Neural crest cell (in vitro differentiated cells): Measurements from ENCODE around the gene XRCC6. TPM values are rescaled to one million over a fixed set of nuclear protein-coding genes. Genes with fewer than 3 reads are reported as not detected.
"Not testable (repeated sequence)": the region's sequence is repeated elsewhere in the genome, so short reads cannot be mapped to it uniquely, and the experiment has no call there.

Experiments
- DNase-seq: peaks from one replicate; pipeline ENCODE4 v3.0.0; 2021; ENCODE audit warnings: low read depth, mixed read lengths, low spot score
- H3K27ac Mint-ChIP-seq: one replicate; pipeline ENCODE4 v1.8.0; 2021; ENCODE audit warnings: mild to moderate bottlenecking, mixed read lengths; ENCODE audit not compliant: unreplicated experiment
- H3K27me3 Mint-ChIP-seq: 2 replicates; pipeline ENCODE4 v1.8.0; 2021; ENCODE audit warnings: low read depth, mild to moderate bottlenecking, mixed read lengths
- H3K36me3 Mint-ChIP-seq: 2 replicates; pipeline ENCODE4 v1.8.0; 2021; ENCODE audit warnings: low read depth, mild to moderate bottlenecking, mixed read lengths
- H3K4me1 Mint-ChIP-seq: 2 replicates; pipeline ENCODE4 v1.8.0; 2021; ENCODE audit warnings: mixed read lengths
- H3K4me3 Mint-ChIP-seq: one replicate; pipeline ENCODE4 v1.8.0; 2021; ENCODE audit warnings: mild to moderate bottlenecking, mixed read lengths
- H3K9me3 Mint-ChIP-seq: 2 replicates; pipeline ENCODE4 v1.8.0; 2021; ENCODE audit warnings: mixed read lengths
- long read RNA-seq: library from polyadenylated mRNA; unstranded; transcript quantifications from one replicate; pipeline ENCODE4 v2.0.0, GENCODE V29; 2020
- total RNA-seq: library from RNA; stranded (reverse); gene quantifications from 2 replicates; pipeline ENCODE4 v1.2.1, GENCODE V29; 2021
- TF ChIP-seq, protein P1 (sequence below): fragments of 200-600 bp; sonication (generic); conservative IDR thresholded peaks from 2 replicates; pipeline ENCODE4 v1.5.0; 2021; ENCODE audit warnings: antibody characterized with exemption, mild to moderate bottlenecking

Gene XRCC6
- 427 TPM in 2 replicates for total RNA-seq
- long read RNA-seq, transcript XRCC6-205 (13 exons, 2,200 nt) = minor isoform, 15 of 4,346 reads
- long read RNA-seq, transcript XRCC6-201 (12 exons, 2,709 nt) = minor isoform, 180 of 4,346 reads
- long read RNA-seq, transcript XRCC6-202 (13 exons, 2,296 nt) = major isoform, 3,838 of 4,346 reads
- long read RNA-seq, transcript XRCC6-206 (12 exons, 2,148 nt) = minor isoform, 22 of 4,346 reads
- long read RNA-seq, partial matches to known transcripts = 126 of 4,346 reads
- long read RNA-seq, other reads (novel, unspliced or antisense) = 162 of 4,346 reads

DNA sequence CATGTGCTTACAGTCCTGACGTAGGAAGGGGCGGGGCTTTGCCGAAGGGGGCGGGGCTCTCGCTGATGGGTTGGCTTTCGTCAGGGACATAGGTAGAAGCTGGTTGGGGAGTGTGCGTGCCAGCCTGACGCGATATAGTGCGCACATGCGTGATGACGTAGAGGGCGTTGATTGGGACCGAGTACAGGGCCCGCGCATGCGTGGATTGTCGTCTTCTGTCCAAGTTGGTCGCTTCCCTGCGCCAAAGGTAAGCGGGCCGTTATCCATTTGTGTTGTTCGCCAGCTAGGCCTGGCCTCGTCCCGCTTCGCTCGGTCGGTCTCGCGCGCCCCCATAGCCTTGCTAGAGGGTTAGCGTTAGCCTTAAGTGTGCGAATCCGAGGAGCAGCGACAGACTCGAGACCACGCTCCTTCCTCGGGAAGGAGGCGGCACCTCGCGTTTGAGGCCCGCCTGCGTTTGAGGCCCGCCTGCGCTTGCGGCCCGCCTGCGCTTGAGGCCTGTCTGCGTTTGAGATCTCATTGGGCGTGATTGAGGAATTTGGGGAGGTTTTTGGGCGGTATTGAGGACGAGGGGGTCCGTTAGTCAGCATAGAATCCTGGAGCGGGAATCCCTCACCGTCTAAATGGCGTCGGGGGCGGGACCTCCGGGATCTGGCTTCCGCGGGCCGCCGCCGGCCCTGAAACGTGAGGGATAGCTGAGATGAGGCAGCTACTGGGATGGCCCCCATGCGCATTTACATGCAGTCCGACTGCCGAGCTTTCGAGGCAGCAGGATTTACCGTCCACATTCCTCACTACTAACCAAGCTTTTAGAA lies at the start of gene XRCC6:
XRCC6 (plus strand) TSS at position 197 of the 812 bp plus-strand sequence. CDS start 710 bp downstream, outside the sequence.
- peaks cover 27% of the 10 kb centered on the region for H3K4me1 Mint-ChIP-seq
- peak within 1 kb of the TSS; percentile 99 for H3K4me3 Mint-ChIP-seq
- peaks cover 18% of the 10 kb centered on the region for H3K36me3 Mint-ChIP-seq
- H3K9me3 Mint-ChIP-seq = no peaks in the 10 kb centered on the region
- no peaks in the 10 kb centered on the region for H3K27me3 Mint-ChIP-seq
- H3K27ac Mint-ChIP-seq = peak within 1 kb of the TSS; percentile 99
- TF ChIP-seq, protein P1, sequence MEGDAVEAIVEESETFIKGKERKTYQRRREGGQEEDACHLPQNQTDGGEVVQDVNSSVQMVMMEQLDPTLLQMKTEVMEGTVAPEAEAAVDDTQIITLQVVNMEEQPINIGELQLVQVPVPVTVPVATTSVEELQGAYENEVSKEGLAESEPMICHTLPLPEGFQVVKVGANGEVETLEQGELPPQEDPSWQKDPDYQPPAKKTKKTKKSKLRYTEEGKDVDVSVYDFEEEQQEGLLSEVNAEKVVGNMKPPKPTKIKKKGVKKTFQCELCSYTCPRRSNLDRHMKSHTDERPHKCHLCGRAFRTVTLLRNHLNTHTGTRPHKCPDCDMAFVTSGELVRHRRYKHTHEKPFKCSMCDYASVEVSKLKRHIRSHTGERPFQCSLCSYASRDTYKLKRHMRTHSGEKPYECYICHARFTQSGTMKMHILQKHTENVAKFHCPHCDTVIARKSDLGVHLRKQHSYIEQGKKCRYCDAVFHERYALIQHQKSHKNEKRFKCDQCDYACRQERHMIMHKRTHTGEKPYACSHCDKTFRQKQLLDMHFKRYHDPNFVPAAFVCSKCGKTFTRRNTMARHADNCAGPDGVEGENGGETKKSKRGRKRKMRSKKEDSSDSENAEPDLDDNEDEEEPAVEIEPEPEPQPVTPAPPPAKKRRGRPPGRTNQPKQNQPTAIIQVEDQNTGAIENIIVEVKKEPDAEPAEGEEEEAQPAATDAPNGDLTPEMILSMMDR = no peak
- DNase-seq = peak; percentile 100

DNA sequence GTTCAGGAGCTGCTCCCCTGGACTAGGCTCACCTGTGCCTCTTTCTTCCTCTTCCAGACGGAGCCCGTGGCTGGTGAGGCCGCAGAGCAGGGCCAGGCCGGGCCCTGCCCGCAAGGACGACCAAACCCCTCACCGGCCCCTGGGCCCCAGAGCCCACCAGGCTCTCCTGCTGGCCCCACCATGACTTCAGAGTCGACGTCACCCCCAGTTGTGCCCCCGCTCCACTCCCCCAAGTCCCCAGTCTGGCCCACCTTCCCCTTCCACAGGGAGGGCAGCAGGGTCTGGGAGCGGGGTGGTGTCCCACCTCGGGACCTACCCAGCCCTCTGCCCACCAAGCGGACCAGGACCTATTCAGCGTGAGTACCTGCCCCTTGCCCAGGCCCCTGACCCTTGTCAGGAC lies 49.3 kb upstream of the XRCC6 start:
- Mint-ChIP-seq H3K27me3 (no peaks in the 10 kb centered on the region), H3K4me3 (no peak overlapping the region), H3K9me3 (no peaks in the 10 kb centered on the region), H3K4me1 (peaks cover 15% of the 10 kb centered on the region), H3K27ac (no peak overlapping the region), H3K36me3 (peaks cover 2% of the 10 kb centered on the region)
- TF ChIP-seq, protein P1 = no peak
- DNase-seq = no peak

DNA sequence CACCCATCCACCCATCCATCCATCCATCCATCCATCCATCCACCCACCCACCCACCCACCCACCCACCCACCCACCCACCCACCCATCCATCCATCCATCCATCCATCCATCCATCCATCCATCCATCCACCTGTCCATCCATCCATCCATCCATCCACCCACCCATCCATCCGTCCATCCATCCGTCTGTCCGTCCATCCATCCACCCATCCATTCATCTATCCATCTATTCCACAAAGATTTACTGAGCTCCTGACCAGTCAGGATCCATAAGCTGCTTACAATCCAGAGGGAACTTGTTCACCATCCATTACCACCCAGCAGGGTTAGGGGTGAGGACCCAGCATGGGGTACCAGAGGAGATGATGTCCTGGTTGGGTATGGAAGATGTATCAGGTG lies 48.8 kb upstream of the XRCC6 start:
- peaks cover 16% of the 10 kb centered on the region for H3K4me1 Mint-ChIP-seq
- H3K9me3 Mint-ChIP-seq, H3K36me3 Mint-ChIP-seq, H3K27ac Mint-ChIP-seq, H3K4me3 Mint-ChIP-seq, DNase-seq, H3K27me3 Mint-ChIP-seq: not testable (repeated sequence)

DNA sequence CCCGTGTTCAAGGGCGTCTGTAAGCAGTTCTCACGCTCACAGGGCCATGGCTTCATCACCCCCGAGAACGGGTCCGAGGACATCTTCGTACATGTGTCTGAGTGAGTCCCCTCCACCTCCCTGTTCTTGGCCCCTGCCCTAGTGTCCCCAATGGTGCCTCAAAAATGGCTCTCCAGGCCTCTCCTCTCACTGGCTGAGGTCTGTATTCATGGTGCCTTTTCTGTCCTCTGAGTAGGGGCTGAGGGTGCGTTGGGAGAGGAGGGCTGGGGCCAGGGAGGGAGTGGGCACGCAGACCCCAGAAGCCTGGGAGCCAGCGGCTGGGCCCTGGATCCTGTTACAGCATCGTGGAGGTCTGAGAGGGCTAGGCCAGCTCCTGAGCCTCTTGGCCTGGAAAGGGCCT lies 47.4 kb upstream of the XRCC6 start:
- H3K27me3 Mint-ChIP-seq = no peaks in the 10 kb centered on the region
- DNase-seq = no peak
- H3K4me3 Mint-ChIP-seq = no peak overlapping the region
- H3K27ac Mint-ChIP-seq = no peak overlapping the region
- H3K4me1 Mint-ChIP-seq = peaks cover 13% of the 10 kb centered on the region
- H3K36me3 Mint-ChIP-seq = peaks cover 3% of the 10 kb centered on the region
- TF ChIP-seq, protein P1 = no peak
- H3K9me3 Mint-ChIP-seq = no peaks in the 10 kb centered on the region

DNA sequence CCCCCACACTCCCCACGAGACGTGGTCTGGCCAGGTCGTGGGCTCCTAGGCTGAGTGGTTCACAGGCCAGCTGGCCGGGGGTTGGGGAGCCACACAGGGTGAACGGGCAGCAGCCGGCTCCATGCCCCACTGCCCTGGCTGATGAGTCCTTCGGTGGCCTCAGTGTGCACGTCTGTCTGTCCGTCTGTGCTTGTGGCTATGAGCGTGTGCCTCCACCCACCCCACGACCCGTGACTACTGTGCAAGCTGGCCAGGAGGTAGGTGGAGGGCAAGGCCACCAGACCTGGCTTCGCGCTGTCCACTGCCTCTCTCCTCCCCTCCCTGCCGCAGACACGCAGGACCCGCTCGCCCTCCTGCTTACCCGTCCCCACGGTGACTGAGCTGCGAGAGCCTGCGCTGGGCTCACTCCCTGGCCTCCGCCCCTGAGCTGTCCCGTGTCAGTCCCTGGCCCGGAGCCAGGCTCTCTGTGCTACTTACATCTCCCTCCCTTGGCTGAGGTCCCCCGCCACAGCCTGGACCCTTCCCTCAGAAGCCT lies 46.2 kb upstream of the XRCC6 start:
- Mint-ChIP-seq H3K9me3 (no peaks in the 10 kb centered on the region), H3K36me3 (peaks cover 3% of the 10 kb centered on the region), H3K4me1 (peaks cover 3% of the 10 kb centered on the region), H3K4me3 (no peak overlapping the region), H3K27me3 (no peaks in the 10 kb centered on the region), H3K27ac (no peak overlapping the region)
- DNase-seq = no peak
- TF ChIP-seq, protein P1 = no peak
